NCI-H2081 treated with DMSO at 0.1 percent for 48 hours (cell line): ENCODE measurements around the gene KCNJ6.
"Not testable (repeated sequence)": the region's sequence is repeated elsewhere in the genome, so short reads cannot be mapped to it uniquely, and the experiment has no call there.

ENCODE experiments used
- DNase-seq: peaks from one replicate; lab custom pipeline; 2025; lab: John Stamatoyannopoulos, UW

Gene KCNJ6

GRCh38 chr21:37595944-37596343, 320.3 kb downstream of the KCNJ6 start:
- no peak for DNase-seq

- DNase-seq, result no peak
These were observed 321.7 kb downstream of the KCNJ6 start for GRCh38 chr21:37594472-37594951.

DNA sequence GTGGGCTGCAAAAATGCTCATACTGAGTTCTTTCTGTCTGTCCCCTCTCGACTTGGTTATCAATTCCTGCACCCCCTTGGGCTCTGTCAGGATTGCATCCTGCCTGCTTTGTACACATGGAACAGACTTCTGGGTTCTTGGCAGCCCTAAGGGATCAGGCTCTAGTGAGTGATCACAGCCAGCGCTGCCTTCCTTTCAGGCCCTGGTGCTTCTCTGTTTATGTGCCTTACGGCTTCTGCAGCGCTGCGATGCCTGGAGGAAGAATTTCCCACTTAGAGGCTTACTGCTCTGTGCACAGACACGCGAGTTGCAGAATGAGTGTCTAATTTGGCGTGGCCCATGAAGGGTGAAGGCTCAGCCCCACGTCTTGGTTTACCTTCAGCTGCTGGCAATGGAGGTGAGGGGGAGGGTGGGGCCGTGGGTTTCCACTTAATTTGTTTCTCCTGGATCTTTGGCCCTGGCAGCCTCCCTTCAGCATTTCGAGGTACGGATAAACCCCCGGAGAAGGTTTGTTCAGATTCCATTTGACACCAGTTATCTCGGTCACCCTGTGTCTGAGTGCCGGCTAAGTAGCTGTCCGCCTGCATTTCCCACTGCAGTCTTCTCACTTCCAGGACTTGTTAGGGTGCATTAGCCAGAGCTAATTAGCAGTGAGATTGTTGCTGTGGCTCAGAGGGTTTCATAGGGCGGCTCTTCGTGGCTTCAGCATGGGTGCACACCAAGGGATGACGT, 322.4 kb downstream of the KCNJ6 start:
- DNase-seq, result no peak

GRCh38 chr21:37593015-37593414, 323.2 kb downstream of the KCNJ6 start:
- DNase-seq, result no peak

- DNase-seq, result no peak
These were observed 323.8 kb downstream of the KCNJ6 start for GRCh38 chr21:37592496-37592895.

GRCh38 chr21:37591994-37592393, 324.3 kb downstream of the KCNJ6 start:
- not testable (repeated sequence) for DNase-seq

DNA sequence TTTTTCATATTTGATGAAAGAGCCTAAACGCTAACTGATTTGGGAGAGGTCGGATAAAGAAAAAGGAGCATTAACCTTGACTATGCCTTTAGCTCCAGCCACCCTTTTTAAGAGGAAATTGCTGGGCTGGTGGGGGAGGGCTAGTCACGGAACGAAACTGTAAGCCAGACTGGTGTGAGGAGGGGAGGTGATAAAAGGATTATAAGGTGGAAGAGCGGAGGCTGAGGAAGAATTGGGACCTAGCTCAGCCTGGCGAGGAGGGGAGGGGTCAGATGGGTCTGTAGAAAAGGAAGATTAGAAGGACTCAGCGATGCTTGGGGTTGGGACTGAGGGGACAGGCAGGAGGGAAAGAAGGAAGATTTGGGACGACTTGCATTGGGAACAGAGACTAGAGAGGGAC, 325.4 kb downstream of the KCNJ6 start:
- DNase-seq, result not testable (repeated sequence)

DNA sequence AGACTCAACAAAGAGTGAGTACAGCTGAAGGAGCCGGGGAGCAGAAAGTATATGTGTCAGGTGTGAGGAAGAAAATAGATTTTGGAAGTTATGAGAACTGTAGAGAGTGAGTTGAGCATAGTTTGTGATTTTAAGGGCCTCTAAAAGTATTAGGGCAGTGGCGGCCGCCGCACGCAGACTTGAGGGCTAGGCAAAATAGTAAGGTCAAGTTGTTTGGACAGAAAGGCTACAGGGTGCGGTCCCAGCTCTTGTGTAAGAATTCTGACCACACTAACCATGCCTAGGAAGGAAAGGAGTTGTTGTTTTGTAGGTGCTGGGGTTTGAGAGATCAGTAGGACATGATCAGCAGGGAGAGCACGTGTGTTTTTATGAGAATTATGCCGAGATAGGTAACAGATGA, 327.6 kb downstream of the KCNJ6 start:
- not testable (repeated sequence) for DNase-seq

DNA sequence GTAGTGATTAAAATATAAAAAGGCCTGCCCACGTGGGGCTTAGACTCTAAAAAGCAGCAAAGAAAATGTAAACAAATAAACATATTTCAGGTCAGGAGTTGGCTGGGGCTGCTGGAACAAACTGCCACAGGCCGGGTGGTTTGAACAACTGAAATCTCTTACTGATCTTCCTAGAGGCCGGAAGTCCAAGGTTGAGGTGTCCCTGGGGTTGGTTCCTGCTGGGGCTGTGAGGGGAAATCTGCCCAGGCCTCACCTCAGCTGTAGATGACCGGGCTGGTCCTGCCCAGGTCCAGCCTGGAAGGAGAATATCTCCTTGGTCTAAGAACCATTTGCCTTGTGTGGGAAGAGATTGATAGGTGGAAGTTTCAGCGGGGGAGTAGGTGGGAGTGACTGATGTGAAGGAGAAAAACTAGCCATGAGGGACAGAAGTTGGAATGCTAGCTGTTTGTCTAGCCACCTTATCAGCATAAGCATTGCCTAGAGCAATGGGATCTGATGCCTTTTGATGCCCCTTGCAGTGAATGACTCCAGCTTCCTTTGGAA, 328.6 kb downstream of the KCNJ6 start:
- DNase-seq, result no peak

- no peak for DNase-seq
These were observed 329.1 kb downstream of the KCNJ6 start for GRCh38 chr21:37587203-37587602.

GRCh38 chr21:37582590-37582989, 333.7 kb downstream of the KCNJ6 start:
- DNase-seq, result no peak

DNA sequence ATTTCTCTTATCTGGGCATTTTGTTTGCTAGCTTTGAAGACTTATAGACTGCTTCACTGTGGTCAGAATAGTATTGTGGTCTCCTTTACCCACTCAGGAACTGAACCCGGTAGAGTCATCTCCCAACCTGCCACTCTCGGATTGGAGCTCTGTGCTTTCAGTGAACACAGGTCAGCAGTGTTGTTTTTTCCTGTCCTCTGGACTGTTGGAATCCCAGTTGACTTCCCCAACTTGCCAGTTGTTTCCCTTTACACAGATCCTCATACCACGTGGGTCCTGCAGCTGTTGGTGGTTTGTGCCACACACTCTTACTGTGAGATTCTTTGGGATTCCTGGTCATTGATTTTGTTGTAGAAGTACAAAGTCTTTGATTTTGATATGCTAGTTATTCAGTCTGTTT, 335.6 kb downstream of the KCNJ6 start:
- no peak for DNase-seq

GRCh38 chr21:37579356-37579755, 336.9 kb downstream of the KCNJ6 start:
- DNase-seq, result no peak

- DNase-seq, result no peak
These were observed 337.7 kb downstream of the KCNJ6 start for GRCh38 chr21:37578471-37579126.

DNA sequence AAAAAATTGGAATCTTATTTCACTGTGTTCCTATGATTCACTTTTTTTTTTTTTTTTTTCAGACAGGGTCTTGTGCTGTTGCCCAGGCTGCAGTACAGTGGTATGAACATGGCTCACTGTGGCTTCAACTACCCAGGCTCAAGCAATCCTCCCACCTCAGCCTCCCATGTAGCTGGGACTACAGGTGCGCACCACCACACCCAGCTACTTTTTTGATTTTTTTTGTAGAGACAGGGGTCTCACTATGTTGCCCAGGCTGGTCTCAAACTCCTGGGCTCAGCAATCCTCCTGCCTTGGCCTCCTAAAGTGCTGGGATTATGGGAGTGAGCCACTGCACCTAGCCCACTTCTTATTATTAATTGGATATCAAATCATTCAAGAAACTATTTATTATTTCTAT, 339.3 kb downstream of the KCNJ6 start:
- not testable (repeated sequence) for DNase-seq

DNA sequence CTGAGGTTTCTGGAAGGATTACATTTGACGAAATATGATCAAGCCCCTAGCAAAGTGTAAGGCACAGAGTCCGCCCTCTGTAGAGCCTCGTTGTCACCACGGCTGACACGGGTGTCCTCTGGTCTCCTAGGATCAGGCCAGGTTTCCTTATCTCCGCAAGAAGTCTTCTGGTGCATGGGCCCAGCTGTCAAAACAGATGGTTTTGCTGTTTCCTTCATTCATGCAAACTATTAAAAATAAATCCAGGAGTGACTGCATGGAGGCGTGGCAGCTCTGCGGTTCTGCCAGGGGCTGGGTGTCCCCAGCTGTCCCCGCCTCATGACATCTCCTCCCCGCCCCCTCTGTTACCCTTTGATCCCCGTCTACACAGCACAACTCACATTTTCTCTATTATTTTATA, 340.7 kb downstream of the KCNJ6 start:
- no peak for DNase-seq

DNA sequence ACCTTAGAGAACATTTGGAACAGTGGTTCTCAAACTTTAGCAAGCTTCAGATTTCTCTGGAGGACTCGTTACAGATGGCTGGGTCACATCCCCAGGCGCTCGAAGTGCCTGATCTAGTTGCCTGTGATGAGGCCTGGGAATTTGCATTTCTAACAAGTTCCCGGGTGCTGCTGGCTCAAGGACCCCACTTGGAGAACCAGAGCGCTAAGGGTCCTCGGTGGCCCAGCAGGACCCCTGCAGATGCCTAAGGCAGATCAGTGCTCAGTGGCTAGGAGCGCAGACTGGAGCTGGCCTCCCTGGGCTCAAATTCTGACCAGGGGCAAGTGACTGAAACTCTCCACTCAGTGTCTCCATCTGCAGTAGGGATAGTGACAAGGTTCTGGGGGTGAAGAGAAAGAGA, 341.5 kb downstream of the KCNJ6 start:
- DNase-seq, result no peak

- DNase-seq, result no peak
These were observed 341.9 kb downstream of the KCNJ6 start for GRCh38 chr21:37574316-37574715.

DNA sequence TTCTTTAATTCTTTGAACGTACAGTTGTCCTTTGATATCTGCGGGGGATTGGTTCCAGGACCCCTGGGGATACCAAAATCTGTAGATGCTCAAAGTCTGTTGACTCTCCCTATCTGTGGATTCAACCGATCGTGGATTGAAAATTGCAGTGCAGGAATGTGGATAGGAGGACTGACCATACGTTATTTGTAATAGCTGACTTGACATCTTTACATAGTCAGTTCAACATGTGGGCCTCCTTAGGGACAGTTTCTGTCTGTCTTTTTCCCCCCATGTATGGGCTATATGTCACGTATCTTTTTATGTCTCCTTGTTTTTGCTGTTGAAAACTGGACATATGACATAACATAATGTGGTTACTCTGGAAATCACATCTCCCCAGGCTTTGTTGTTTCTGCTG, 344.8 kb downstream of the KCNJ6 start:
- no peak for DNase-seq

DNA sequence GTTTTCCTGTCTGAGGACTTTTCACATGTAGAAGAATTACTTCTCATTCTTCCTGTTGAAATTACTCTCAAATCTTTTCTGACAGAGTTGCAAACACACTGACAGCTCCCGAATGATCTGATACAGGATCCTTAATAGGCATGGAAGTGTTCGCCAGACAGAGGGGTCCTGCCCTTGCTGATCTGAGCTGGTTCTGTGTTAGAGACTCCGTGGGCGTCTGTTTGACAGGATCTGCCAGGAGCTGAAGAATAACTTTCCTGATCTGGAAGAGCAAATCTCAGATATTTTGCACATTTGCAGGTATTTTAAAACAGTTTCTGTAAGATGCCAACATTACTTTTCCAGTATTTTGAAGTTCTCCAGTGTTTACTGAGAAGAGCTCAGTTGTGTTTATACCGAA, 347.3 kb downstream of the KCNJ6 start:
- DNase-seq, result no peak

- no peak for DNase-seq
These were observed 347.8 kb downstream of the KCNJ6 start for GRCh38 chr21:37568415-37568814.

DNA sequence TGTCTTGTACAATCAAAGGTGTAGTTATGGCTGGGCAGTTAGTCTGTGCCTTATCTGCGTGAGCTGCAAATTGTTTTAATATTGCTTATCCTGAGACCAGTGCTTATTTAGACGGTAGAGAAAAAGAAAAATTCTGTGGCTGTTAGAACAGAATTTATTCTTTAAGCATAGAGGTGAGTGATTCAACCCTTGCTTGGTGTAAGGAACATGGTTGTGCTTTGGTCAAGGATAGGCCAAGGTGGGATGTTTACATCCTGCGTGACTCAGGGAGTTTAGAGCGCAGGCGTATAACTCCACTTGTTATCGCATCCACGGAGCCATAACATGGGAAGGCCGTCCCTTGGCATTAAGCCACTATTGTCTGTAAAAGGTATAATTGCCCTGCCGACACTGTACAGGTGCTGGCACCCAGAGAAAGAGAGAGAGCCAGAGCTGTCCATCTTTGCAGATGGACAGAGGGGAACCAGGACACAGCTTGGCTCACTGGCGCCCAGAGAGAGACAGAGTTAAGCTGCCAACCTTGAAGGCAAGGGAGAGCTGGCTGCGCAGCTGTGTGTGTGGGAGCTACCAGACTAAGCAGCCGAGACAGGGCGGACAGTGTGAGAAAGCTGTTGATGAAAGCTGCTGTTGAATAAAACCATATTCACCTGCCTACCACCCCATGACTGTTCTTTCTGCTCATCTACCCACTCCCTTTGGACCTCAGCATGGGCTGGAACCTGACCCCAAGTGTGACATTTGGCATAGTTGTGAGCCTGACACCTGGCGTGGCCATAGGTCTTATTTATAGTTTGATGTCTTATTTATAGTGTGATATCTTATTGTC, 349.3 kb downstream of the KCNJ6 start:
- DNase-seq, result no peak
